ENCODE data around the gene EXOC6B.

The EXOC6B gene

DNA sequence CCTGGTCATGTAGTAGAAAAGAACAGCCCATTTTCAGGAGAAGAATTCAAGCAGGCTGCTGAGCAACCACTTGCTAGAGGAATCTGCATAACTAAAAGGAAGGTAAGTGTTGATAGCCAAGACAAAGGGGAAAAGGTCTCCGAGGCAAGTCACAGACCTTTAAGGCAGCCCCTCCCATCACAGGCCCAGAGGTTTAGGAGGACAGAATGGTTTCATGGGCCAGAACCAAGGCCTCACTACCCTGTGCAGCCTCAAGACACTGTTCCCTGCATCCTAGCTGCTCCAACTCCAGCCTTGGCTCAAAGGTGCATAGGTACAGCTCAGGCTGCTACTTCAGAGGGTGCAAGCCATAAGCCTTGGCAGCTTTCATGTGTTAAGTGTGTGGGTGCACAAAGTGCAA is 439.5 kb downstream of the EXOC6B start:
- TF ChIP-seq ZBTB7A (IDR thresholded peaks at IDR 0.05; ENCODE audit: low read depth) (no peak), TAF1 (IDR thresholded peaks at IDR 0.05; ENCODE audit: low read depth) (no peak), CEBPB (IDR thresholded peaks at IDR 0.05) (no peak)
- TF ChIP-seq, protein P1, sequence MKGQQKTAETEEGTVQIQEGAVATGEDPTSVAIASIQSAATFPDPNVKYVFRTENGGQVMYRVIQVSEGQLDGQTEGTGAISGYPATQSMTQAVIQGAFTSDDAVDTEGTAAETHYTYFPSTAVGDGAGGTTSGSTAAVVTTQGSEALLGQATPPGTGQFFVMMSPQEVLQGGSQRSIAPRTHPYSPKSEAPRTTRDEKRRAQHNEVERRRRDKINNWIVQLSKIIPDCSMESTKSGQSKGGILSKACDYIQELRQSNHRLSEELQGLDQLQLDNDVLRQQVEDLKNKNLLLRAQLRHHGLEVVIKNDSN (IDR thresholded peaks at IDR 0.05), result no peak

DNA sequence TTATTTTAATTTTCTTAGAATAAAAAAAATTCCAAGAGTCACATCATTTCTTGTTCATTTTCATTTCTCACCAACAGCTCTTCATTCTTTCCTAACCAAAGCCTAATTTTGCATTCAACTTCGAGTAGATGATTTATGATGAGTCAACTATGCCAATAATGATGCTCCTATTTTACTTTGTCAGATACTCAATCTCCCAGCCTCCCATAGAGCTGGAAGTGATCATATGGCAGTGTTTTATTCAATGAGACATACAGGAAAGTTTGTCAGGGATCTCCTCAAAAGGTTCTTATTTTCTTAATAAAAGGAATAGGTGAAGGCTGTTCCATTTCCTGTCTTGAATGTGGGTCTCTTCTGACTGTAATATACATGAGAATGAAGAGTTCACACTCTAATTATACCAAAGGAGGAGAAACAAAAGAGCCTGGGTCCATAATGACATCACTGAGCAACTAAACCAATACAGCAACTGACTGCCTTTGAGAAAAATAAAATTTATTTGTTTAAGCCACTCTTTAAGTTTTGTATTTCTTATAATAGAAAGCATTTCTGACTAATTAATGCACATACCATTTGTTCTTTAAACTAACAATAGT is 447.0 kb downstream of the EXOC6B start:
- TF ChIP-seq EP300 (IDR thresholded peaks at IDR 0.05; ENCODE audit: borderline replicate concordance) (no peak), RAD21 (IDR thresholded peaks at IDR 0.05; ENCODE audit: low read depth) (no peak), CREB1 (IDR thresholded peaks at IDR 0.05; ENCODE audit: low read depth) (no peak), ZBTB7A (IDR thresholded peaks at IDR 0.05; ENCODE audit: low read depth) (no peak), TEAD4 (IDR thresholded peaks at IDR 0.05) (no peak), TCF12 (IDR thresholded peaks at IDR 0.05; ENCODE audit: low read depth) (no peak), TAF1 (IDR thresholded peaks at IDR 0.05; ENCODE audit: low read depth) (no peak), FOXM1 (IDR thresholded peaks at IDR 0.05; ENCODE audit: borderline replicate concordance, low read depth) (no peak), NFIC (IDR thresholded peaks at IDR 0.05) (no peak), YY1 (IDR thresholded peaks at IDR 0.05; ENCODE audit: low read depth) (no peak), EGR1 (IDR thresholded peaks at IDR 0.05) (no peak)
- TF ChIP-seq, protein P2, sequence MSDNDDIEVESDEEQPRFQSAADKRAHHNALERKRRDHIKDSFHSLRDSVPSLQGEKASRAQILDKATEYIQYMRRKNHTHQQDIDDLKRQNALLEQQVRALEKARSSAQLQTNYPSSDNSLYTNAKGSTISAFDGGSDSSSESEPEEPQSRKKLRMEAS (IDR thresholded peaks at IDR 0.05), result no peak
- TF ChIP-seq, protein P3, sequence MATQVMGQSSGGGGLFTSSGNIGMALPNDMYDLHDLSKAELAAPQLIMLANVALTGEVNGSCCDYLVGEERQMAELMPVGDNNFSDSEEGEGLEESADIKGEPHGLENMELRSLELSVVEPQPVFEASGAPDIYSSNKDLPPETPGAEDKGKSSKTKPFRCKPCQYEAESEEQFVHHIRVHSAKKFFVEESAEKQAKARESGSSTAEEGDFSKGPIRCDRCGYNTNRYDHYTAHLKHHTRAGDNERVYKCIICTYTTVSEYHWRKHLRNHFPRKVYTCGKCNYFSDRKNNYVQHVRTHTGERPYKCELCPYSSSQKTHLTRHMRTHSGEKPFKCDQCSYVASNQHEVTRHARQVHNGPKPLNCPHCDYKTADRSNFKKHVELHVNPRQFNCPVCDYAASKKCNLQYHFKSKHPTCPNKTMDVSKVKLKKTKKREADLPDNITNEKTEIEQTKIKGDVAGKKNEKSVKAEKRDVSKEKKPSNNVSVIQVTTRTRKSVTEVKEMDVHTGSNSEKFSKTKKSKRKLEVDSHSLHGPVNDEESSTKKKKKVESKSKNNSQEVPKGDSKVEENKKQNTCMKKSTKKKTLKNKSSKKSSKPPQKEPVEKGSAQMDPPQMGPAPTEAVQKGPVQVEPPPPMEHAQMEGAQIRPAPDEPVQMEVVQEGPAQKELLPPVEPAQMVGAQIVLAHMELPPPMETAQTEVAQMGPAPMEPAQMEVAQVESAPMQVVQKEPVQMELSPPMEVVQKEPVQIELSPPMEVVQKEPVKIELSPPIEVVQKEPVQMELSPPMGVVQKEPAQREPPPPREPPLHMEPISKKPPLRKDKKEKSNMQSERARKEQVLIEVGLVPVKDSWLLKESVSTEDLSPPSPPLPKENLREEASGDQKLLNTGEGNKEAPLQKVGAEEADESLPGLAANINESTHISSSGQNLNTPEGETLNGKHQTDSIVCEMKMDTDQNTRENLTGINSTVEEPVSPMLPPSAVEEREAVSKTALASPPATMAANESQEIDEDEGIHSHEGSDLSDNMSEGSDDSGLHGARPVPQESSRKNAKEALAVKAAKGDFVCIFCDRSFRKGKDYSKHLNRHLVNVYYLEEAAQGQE (IDR thresholded peaks at IDR 0.05; ENCODE audit: low read depth), result no peak

DNA sequence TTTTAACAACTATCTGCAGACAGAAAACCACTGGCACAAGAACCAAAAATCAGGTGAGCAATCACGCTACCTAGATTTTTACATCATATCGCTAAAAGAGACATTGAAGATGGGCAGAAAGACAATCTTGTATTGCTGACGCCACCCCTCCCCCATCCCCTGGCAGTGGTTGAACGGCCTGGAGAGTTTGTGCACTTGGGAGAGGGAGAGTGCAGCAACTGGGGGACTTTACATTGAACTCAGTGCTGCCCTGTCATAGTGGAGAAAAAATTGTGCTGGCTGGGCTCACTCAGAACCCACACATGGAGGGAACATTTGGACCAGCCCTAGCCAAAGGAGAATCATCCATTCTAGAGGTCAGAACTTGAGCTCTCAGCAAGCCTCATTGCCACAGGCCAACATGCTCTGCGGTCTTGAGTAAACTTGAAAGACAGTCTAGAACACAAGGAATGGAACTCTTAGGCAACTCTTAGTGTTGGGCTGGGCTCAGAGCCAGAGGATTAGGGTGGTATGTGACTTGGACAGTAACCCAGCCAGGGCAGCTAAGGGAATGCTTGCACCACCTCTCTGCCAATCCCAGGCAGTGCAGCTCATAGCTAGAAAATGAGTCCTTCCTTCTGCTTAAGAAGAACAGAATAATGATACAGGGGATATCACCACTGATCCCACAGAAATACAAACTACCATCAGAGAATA is 458.2 kb downstream of the EXOC6B start:
- TF ChIP-seq, protein P2 (IDR thresholded peaks at IDR 0.05), result 0 out of 2 replicates have a peak, but pooled peaks have one; percentile 37
- TF ChIP-seq RAD21 (IDR thresholded peaks at IDR 0.05; ENCODE audit: low read depth) (peak; percentile 65), TEAD4 (IDR thresholded peaks at IDR 0.05) (peak; percentile 80; the same call in 1 of the 2 replicates), EGR1 (IDR thresholded peaks at IDR 0.05) (no peak), YY1 (IDR thresholded peaks at IDR 0.05; ENCODE audit: low read depth) (no peak), NFIC (IDR thresholded peaks at IDR 0.05) (peak; percentile 95), ZBTB7A (IDR thresholded peaks at IDR 0.05; ENCODE audit: low read depth) (no peak), TCF12 (IDR thresholded peaks at IDR 0.05; ENCODE audit: low read depth) (peak; percentile 47), CREB1 (IDR thresholded peaks at IDR 0.05; ENCODE audit: low read depth) (no peak), EP300 (IDR thresholded peaks at IDR 0.05; ENCODE audit: borderline replicate concordance) (peak; percentile 43; the same call in 1 of the 2 replicates), CEBPB (IDR thresholded peaks at IDR 0.05) (peak; percentile 94)
- TF ChIP-seq, protein P1 (IDR thresholded peaks at IDR 0.05), result no peak

DNA sequence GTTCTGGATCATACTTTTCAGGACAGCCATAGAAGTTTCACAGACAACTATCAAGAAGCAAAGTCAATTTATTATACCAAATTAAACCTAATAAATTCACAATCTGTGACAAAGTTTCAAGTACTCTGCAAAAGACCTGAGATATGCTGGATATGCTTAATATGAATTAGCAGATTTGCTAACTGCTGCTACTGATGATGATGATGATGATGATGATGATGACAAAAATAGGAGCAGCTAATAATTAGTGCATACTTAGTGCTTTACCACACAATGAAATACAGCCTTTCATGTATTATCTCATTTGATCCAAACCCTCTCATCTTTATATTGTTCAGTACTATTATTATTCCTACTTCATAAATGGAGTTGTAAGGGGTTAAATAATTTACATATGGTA is 462.4 kb downstream of the EXOC6B start:
- no peak for TF ChIP-seq NFIC (IDR thresholded peaks at IDR 0.05)
- no peak for TF ChIP-seq YY1 (IDR thresholded peaks at IDR 0.05; ENCODE audit: low read depth)

DNA sequence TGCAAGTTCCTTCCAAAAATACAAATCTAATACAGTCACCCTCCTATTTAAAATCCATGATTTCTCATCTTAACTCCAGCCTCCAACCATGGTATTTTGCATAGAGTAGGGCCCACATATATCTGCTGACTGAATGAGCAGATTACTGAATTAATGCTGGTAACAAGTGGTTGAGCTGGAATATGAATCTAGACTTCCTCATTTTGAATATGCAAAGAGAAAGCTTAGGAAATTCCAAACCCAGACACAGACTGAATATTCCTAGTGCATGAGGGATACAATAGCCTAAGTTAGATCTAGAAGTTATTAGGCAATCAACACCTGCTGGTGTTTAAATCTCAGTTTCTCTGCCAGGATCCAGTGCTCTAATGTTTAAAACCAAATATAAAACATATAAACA is 463.1 kb downstream of the EXOC6B start:
- TF ChIP-seq TAF1 (IDR thresholded peaks at IDR 0.05; ENCODE audit: low read depth) (no peak), FOXM1 (IDR thresholded peaks at IDR 0.05; ENCODE audit: borderline replicate concordance, low read depth) (no peak)
- TF ChIP-seq, protein P2 (IDR thresholded peaks at IDR 0.05), result no peak
- TF ChIP-seq, protein P1 (IDR thresholded peaks at IDR 0.05), result no peak

DNA sequence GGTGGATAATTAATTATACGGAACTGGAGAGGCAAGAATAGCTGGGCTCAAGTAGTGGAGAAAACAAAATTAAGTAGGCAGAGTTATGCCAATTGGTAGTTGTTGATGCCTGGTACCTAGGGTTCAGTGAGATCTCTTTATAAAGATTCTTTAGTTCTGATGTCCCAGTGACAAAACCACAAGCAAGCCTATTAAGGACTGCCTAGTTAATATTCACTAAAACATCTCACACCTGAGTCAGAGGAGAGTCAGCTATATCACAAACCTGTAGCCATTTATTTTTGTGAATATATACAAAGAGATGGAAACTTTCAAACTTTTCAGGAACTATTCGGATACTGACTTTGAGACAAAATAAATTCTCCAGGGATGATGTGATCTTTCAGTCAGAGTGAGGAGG is 464.3 kb downstream of the EXOC6B start:
- no peak for TF ChIP-seq CREB1 (IDR thresholded peaks at IDR 0.05; ENCODE audit: low read depth)
- TF ChIP-seq TCF12 (IDR thresholded peaks at IDR 0.05; ENCODE audit: low read depth), result no peak
- TF ChIP-seq ZBTB7A (IDR thresholded peaks at IDR 0.05; ENCODE audit: low read depth), result no peak
- TF ChIP-seq, protein P1 (IDR thresholded peaks at IDR 0.05), result no peak
- TF ChIP-seq RAD21 (IDR thresholded peaks at IDR 0.05; ENCODE audit: low read depth), result no peak
- TF ChIP-seq, protein P3 (IDR thresholded peaks at IDR 0.05; ENCODE audit: low read depth), result no peak
- no peak for TF ChIP-seq NFIC (IDR thresholded peaks at IDR 0.05)
- TF ChIP-seq TEAD4 (IDR thresholded peaks at IDR 0.05), result no peak
- TF ChIP-seq YY1 (IDR thresholded peaks at IDR 0.05; ENCODE audit: low read depth), result no peak
- TF ChIP-seq, protein P2 (IDR thresholded peaks at IDR 0.05), result no peak
- no peak for TF ChIP-seq EGR1 (IDR thresholded peaks at IDR 0.05)
- no peak for TF ChIP-seq TAF1 (IDR thresholded peaks at IDR 0.05; ENCODE audit: low read depth)
- no peak for TF ChIP-seq FOXM1 (IDR thresholded peaks at IDR 0.05; ENCODE audit: borderline replicate concordance, low read depth)
- no peak for TF ChIP-seq EP300 (IDR thresholded peaks at IDR 0.05; ENCODE audit: borderline replicate concordance)
- no peak for TF ChIP-seq CEBPB (IDR thresholded peaks at IDR 0.05)
